PC-9 (cell line): ENCODE data around the gene THSD1. TPM values are rescaled to one million over a fixed set of nuclear protein-coding genes. Genes with fewer than 3 reads are reported as not detected.

Experiments used
- BruUV-seq: library from RNA; stranded (reverse); fragments of 400-500 nt; replicated peaks from 2 replicates; lab custom pipeline; 2021; lab: Mats Ljungman, UMichigan
- CTCF ChIA-PET: fragments of 300-600 bp; sonication (Branson Sonifier 250); formaldehyde crosslinking; loops from one replicate; lab custom pipeline; 2022; ENCODE audit warnings: antibody characterized with exemption; lab: Charles Lee
- POLR2A ChIA-PET: fragments of 300-600 bp; sonication (Branson Sonifier 250); formaldehyde crosslinking; loops from one replicate; lab custom pipeline; 2022; ENCODE audit warnings: antibody characterized with exemption; ENCODE audit not compliant: unreplicated experiment; lab: Charles Lee
- DNase-seq, 2 experiments: peaks; one replicate each; pipeline versions ENCODE4 v3.0.0 to v3.0.0-alpha.2; 2015 to 2022; ENCODE audit warnings: mixed read lengths in 1 of 2
- H2AFZ ChIP-seq: fragments of 200-600 bp; sonication (generic); 2 replicates; pipeline ENCODE4 v1.8.1; 2017; ENCODE audit warnings: antibody characterized with exemption
- H3F3A ChIP-seq: fragments of 200-600 bp; sonication (generic); 2 replicates; pipeline ENCODE4 v1.8.1; 2017; ENCODE audit warnings: antibody characterized with exemption, mild to moderate bottlenecking, low read depth; ENCODE audit not compliant: insufficient read depth
- H3K27ac ChIP-seq: fragments of 200-600 bp; sonication (generic); 2 replicates; pipeline ENCODE4 v1.6.1; 2016; ENCODE audit warnings: mixed run types
- H3K27me3 ChIP-seq: fragments of 200-600 bp; sonication (generic); 2 replicates; pipeline ENCODE4 v1.6.1; 2016; ENCODE audit warnings: low read depth, mixed run types; ENCODE audit not compliant: insufficient read depth
- H3K36me3 ChIP-seq: fragments of 200-600 bp; sonication (generic); 2 replicates; pipeline ENCODE4 v1.6.1; 2016; ENCODE audit warnings: low read depth, mixed run types
- H3K4me1 ChIP-seq: fragments of 200-600 bp; sonication (generic); replicated peaks from 2 replicates; pipeline ENCODE4 v1.6.1; 2016; ENCODE audit warnings: mixed run types; ENCODE audit not compliant: insufficient read depth
- H3K4me2 ChIP-seq: fragments of 200-600 bp; sonication (generic); 2 replicates; pipeline ENCODE4 v1.6.1; 2017; ENCODE audit warnings: mixed run types
- H3K4me3 ChIP-seq: fragments of 200-600 bp; sonication (generic); 2 replicates; pipeline ENCODE4 v1.6.1; 2016; ENCODE audit warnings: mixed run types
- H3K79me2 ChIP-seq: fragments of 200-600 bp; sonication (generic); 2 replicates; pipeline ENCODE4 v1.6.1; 2017; ENCODE audit warnings: low read depth, mixed run types
- H3K9me2 ChIP-seq: fragments of 200-600 bp; sonication (generic); 2 replicates; pipeline ENCODE4 v1.8.1; 2017; ENCODE audit warnings: mild to moderate bottlenecking; ENCODE audit not compliant: insufficient read depth
- H3K9me3 ChIP-seq: fragments of 200-600 bp; sonication (generic); 2 replicates; pipeline ENCODE4 v1.8.1; 2016; ENCODE audit warnings: low read depth; ENCODE audit not compliant: insufficient read depth
- H4K20me1 ChIP-seq: fragments of 200-600 bp; sonication (generic); 2 replicates; pipeline ENCODE4 v1.8.1; 2017; ENCODE audit not compliant: insufficient read depth
- EZH2 ChIP-seq: fragments of 200-600 bp; sonication (generic); IDR thresholded peaks from 2 replicates; pipeline ENCODE4 v1.8.0; 2017; ENCODE audit warnings: antibody characterized with exemption, low read depth
- intact Hi-C: fragments of 100-400 bp; cut with micrococcal nuclease; formaldehyde crosslinking; loops from one replicate; pipeline ENCODE4 v1.10.0; 2022; ENCODE audit not compliant: unreplicated experiment
- total RNA-seq: library from RNA; stranded (reverse); gene quantifications from 2 replicates; pipeline ENCODE4 v1.2.3, GENCODE V29; 2021
- TF ChIP-seq, protein P1 (sequence below): fragments of 200-600 bp; sonication (generic); conservative IDR thresholded peaks from 2 replicates; pipeline ENCODE4 v1.6.1; 2017; ENCODE audit warnings: mixed run types, antibody characterized with exemption, mild to moderate bottlenecking, moderate library complexity

Gene THSD1
- total RNA-seq, 1 experiment from 2014 or later = 0.33 TPM

GRCh38 chr13:52387721-52388120 is 18.3 kb downstream of the THSD1 start:
- H3K27ac ChIP-seq = no peak overlapping the region
- H3K9me3 ChIP-seq = no peaks in the 10 kb centered on the region
- ChIA-PET POLR2A (no interaction called here), CTCF (no interaction called here)
- no peaks in the 10 kb centered on the region for H3K36me3 ChIP-seq
- DNase-seq = no peak
- H2AFZ ChIP-seq = no peak overlapping the region
- no peaks in the 10 kb centered on the region for H3K4me1 ChIP-seq
- H3K4me2 ChIP-seq = no peak overlapping the region
- TF ChIP-seq, protein P1, sequence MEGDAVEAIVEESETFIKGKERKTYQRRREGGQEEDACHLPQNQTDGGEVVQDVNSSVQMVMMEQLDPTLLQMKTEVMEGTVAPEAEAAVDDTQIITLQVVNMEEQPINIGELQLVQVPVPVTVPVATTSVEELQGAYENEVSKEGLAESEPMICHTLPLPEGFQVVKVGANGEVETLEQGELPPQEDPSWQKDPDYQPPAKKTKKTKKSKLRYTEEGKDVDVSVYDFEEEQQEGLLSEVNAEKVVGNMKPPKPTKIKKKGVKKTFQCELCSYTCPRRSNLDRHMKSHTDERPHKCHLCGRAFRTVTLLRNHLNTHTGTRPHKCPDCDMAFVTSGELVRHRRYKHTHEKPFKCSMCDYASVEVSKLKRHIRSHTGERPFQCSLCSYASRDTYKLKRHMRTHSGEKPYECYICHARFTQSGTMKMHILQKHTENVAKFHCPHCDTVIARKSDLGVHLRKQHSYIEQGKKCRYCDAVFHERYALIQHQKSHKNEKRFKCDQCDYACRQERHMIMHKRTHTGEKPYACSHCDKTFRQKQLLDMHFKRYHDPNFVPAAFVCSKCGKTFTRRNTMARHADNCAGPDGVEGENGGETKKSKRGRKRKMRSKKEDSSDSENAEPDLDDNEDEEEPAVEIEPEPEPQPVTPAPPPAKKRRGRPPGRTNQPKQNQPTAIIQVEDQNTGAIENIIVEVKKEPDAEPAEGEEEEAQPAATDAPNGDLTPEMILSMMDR = no peak
- TF ChIP-seq EZH2 = no peak
- BruUV-seq = no TSS peak
- H3K27me3 ChIP-seq = no peaks in the 10 kb centered on the region
- H3K4me3 ChIP-seq = no peak overlapping the region
- no peaks in the 10 kb centered on the region for H3F3A ChIP-seq
- no peaks in the 10 kb centered on the region for H3K9me2 ChIP-seq
- intact Hi-C loops = no loop called here
- H4K20me1 ChIP-seq = no peaks in the 10 kb centered on the region
- H3K79me2 ChIP-seq = no peaks in the 10 kb centered on the region

GRCh38 chr13:52385870-52386269 is 20.1 kb downstream of the THSD1 start:
- intact Hi-C loops = no loop called here
- no TSS peak for BruUV-seq

DNA sequence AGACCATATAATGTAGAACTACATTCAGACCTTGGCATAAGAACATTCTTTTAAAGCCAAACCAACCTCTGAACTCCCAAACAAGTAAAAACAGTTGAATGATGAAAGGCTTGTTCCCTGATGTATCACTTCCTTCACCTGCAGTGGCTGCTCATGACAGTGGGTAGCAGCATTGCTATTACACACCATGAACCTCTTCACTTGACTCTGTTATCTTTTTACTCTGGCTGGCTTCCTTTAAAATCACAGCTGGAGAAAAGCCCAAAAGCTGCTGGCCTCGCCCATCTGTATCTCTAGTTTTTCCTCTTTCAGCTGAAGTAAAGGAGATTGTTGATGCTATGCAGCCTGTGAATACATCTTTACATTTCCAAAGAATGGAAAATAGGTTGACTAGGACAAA is 22.6 kb downstream of the THSD1 start:
- Histone ChIP-seq H2AFZ (no peak overlapping the region), H3K9me2 (no peaks in the 10 kb centered on the region), H3K36me3 (no peaks in the 10 kb centered on the region), H3K4me3 (no peak overlapping the region), H3K27me3 (no peaks in the 10 kb centered on the region), H3K4me1 (peaks cover 9% of the 10 kb centered on the region; the same call in 1 of the 2 replicates), H3K79me2 (no peaks in the 10 kb centered on the region), H4K20me1 (no peaks in the 10 kb centered on the region), H3F3A (peaks cover 10% of the 10 kb centered on the region), H3K9me3 (no peaks in the 10 kb centered on the region), H3K4me2 (no peak overlapping the region), H3K27ac (no peak overlapping the region)
- ChIA-PET CTCF (no interaction called here), POLR2A (no interaction called here)
- no peak for TF ChIP-seq EZH2
- TF ChIP-seq, protein P1 = no peak
- no TSS peak for BruUV-seq
- intact Hi-C loops = no loop called here
- no peak for DNase-seq

More at GRCh38 chr13:52385870-52386269, 20.1 kb downstream of the THSD1 start:
- Histone ChIP-seq H3F3A (no peaks in the 10 kb centered on the region), H3K9me3 (no peaks in the 10 kb centered on the region), H3K4me1 (no peaks in the 10 kb centered on the region), H3K9me2 (no peaks in the 10 kb centered on the region), H4K20me1 (no peaks in the 10 kb centered on the region), H3K4me2 (no peak overlapping the region), H3K27me3 (no peaks in the 10 kb centered on the region), H3K4me3 (no peak overlapping the region), H3K36me3 (no peaks in the 10 kb centered on the region), H2AFZ (no peak overlapping the region), H3K27ac (no peak overlapping the region), H3K79me2 (no peaks in the 10 kb centered on the region)
- ChIA-PET POLR2A (no interaction called here), CTCF (no interaction called here)
- TF ChIP-seq, protein P1 = no peak
- TF ChIP-seq EZH2 = no peak
- DNase-seq = no peak
